ENCODE results near the gene SYK. TPM values are rescaled to one million over a fixed set of nuclear protein-coding genes. Genes with fewer than 3 reads are reported as not detected.

Gene SYK
- total RNA-seq, 1 donor from 2014 or later = 2.0 TPM

- no peak for FAIRE-seq
- no peak for DNase-seq (ENCODE audit: low spot score in 2 of 2)
These were observed 125.9 kb downstream of the SYK start for GRCh38 chr9:90927496-90927895.

- no peak for FAIRE-seq
- no peak for DNase-seq (ENCODE audit: low spot score in 2 of 2)
These were observed 128.0 kb downstream of the SYK start for GRCh38 chr9:90929626-90930025.

DNA sequence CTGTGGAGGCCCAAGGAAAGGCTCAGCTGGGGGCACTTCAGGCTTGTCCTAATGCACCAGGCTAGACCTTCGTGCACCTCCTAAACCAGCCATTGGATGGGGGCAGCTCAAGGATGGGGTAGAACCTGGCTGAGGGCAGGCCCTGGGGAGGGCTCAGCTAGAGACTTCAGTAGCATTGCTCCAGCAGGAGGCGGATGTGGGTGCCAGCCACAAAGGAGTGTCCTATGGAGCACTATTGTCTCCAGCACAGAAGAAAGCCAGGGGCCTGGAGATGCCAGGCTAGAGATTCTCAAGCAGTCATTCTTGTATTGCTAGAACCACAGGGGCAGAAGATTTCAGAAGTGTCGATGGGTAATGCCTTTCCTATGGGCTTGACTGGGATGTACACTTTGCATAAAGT is 131.8 kb downstream of the SYK start:
- DNase-seq (ENCODE audit: low spot score in 2 of 2) (no peak), FAIRE-seq (no peak)

- DNase-seq (ENCODE audit: low spot score in 2 of 2) = no peak
These were observed 137.7 kb downstream of the SYK start for GRCh38 chr9:90939351-90939750.

DNA sequence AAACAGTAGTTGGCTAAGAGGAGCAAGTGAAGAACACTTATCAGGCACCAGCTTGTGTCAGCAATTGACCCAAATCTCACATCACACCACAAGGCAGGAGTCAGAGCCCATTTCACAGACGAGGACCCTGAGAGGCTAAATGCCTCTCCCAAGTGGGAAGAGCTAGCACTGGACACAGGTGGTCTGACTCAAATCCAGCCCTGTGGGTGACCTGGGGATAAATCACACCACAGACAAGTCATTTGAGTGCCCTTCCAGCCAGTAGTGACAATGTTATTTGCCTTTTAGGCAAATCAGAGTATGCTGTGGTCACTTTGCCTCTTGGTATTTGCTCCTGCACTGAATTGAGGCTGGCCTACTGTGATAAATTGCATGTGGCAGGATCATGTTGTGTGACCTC is 138.7 kb downstream of the SYK start:
- FAIRE-seq (no peak), DNase-seq (ENCODE audit: low spot score in 2 of 2) (no peak)

More at GRCh38 chr9:90939351-90939750, 137.7 kb downstream of the SYK start:
- FAIRE-seq = no peak

DNA sequence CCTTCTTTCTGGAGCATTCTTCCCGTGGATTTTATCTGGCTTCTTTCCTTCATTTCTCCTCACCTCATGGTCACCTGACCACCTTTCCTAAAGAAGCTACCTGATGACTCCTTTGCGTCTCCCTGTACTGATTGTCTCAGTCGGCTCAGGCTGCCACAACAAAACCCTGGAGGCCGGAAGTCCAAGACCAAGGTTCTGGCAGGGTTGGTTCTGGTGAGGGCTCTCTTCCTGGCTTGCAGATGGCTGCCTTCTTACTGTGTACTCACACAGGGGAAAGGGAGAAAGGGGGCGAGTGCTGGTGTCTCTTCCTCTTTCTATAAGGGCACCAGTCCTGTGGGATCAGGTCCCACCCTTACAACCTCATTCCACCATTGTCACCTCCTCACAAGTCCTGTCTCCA is 140.0 kb downstream of the SYK start:
- FAIRE-seq = no peak

GRCh38 chr9:90942555-90942954 is 140.9 kb downstream of the SYK start:
- no peak for DNase-seq (ENCODE audit: low spot score in 2 of 2)
- no peak for FAIRE-seq

More for the DNA sequence above, 140.0 kb downstream of the SYK start:
- no peak for DNase-seq (ENCODE audit: low spot score in 2 of 2)

GRCh38 chr9:90943341-90943740 is 141.7 kb downstream of the SYK start:
- no peak for FAIRE-seq
- no peak for DNase-seq (ENCODE audit: low spot score in 2 of 2)

- DNase-seq (ENCODE audit: low spot score in 2 of 2) (no peak), FAIRE-seq (no peak)
These were observed 143.7 kb downstream of the SYK start for GRCh38 chr9:90945336-90945735.

DNA sequence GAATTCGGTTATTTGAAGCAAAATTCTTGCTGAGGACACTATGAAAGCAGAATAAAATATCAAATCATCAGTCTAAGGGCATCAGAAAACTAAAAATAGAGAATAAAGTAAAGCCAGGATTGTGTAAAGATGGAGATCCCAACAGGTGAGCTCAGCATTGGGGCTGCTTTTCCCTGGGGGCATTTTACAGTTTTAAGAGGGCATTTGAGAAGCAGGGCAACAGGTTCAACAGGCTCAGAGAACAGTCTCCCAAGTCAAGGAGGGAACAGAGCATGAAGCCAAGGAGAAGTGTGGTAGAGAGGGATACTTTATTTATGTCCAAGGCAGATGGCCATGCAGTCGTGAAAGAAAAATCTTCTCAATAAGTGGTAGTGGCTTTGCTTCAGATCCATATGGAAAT is 145.4 kb downstream of the SYK start:
- no peak for FAIRE-seq
- DNase-seq (ENCODE audit: low spot score in 2 of 2) = no peak

Other genes with a start within 250 kb of the SYK start
- 55.4 TPM for gene DIRAS2, start 159.0 kb upstream of the SYK start, total RNA-seq

Data from frontal cortex (tissue), 4 donors.